Common myeloid progenitor, CD34-positive (primary cell): Measurements from ENCODE around the gene TRIM65.
A peak's percentile ranks its signal among the peaks of the same experiment; 100 is the strongest.

Experiments used
- CTCF ChIA-PET: fragments of 350-600 bp; sonication (Branson Sonifier 250); formaldehyde crosslinking; loops from one replicate; lab custom pipeline; 2021; ENCODE audit warnings: antibody characterized with exemption; lab: Charles Lee
- POLR2A ChIA-PET: fragments of 350-600 bp; sonication (Branson Sonifier 250); formaldehyde crosslinking; loops from one replicate; lab custom pipeline; 2021; ENCODE audit warnings: antibody characterized with exemption; lab: Charles Lee
- DNase-seq, 3 donors: peaks; one replicate each; pipeline versions ENCODE4 v3.0.0 to v3.0.0-alpha.2; 2013
- H3K27ac ChIP-seq, 2 experiments: 1 replicate in 1 of 2; 2 replicates in 1 of 2; pipeline ENCODE4 v1.7.0; 2013; ENCODE audit warnings: inconsistent platforms in 2 of 2, low read length in 2 of 2, mild to moderate bottlenecking in 2 of 2, low read depth in 1 of 2, moderate library complexity in 1 of 2; ENCODE audit not compliant: severe bottlenecking in 2 of 2, insufficient read depth in 1 of 2, poor library complexity in 1 of 2
- H3K27me3 ChIP-seq, 5 experiments: replicated peaks in 2 of 5; 1 replicate in 3 of 5; 2 replicates in 2 of 5; pipeline versions ENCODE4 v1.6.1 to v1.7.0; 2013; ENCODE audit warnings: low read length in 4 of 5, mild to moderate bottlenecking in 2 of 5, moderate library complexity in 2 of 5, inconsistent platforms in 1 of 5; ENCODE audit not compliant: insufficient read depth in 5 of 5, control insufficient read depth in 4 of 5
- H3K36me3 ChIP-seq, 4 experiments: 1 replicate in 2 of 4; 2 replicates in 2 of 4; pipeline versions ENCODE4 v1.6.1 to v1.7.0; 2013; ENCODE audit warnings: low read length in 3 of 4, control low read depth in 1 of 4, mild to moderate bottlenecking in 1 of 4; ENCODE audit not compliant: control insufficient read depth in 4 of 4, insufficient read depth in 4 of 4
- H3K4me1 ChIP-seq, 4 experiments: 1 replicate in 3 of 4; 2 replicates in 1 of 4; pipeline versions ENCODE4 v1.6.1 to v1.7.1; 2013; ENCODE audit warnings: low read length in 3 of 4, mild to moderate bottlenecking in 3 of 4, control low read depth in 1 of 4, inconsistent platforms in 1 of 4, moderate library complexity in 1 of 4; ENCODE audit not compliant: control insufficient read depth in 4 of 4, insufficient read depth in 4 of 4; ENCODE audit errors: control extremely low read depth in 1 of 4
- H3K4me3 ChIP-seq, 7 experiments: 1 replicate in 4 of 7; 2 replicates in 3 of 7; pipeline versions ENCODE4 v1.5.1 to v1.7.0; 2013; ENCODE audit warnings: mild to moderate bottlenecking in 7 of 7, low read length in 6 of 7, moderate library complexity in 6 of 7, inconsistent platforms in 2 of 7, low read depth in 2 of 7, control low read depth in 1 of 7; ENCODE audit not compliant: insufficient read depth in 4 of 7, control insufficient read depth in 1 of 7; ENCODE audit errors: extremely low read depth in 1 of 7
- H3K9me3 ChIP-seq, 5 experiments: 1 replicate in 4 of 5; 2 replicates in 1 of 5; pipeline versions ENCODE4 v1.6.1 to v1.7.1; 2013; ENCODE audit warnings: low read length in 4 of 5, mild to moderate bottlenecking in 2 of 5, inconsistent platforms in 1 of 5, low read depth in 1 of 5, moderate library complexity in 1 of 5; ENCODE audit not compliant: control insufficient read depth in 4 of 5, insufficient read depth in 2 of 5; ENCODE audit errors: control extremely low read depth in 1 of 5
- WGBS: methylation state at CpG from one replicate; pipeline ENCODE4 v1.1.5; 2013; ENCODE audit not compliant: insufficient coverage; 5-methylcytosine and 5-hydroxymethylcytosine counted together

TRIM65 gene

GRCh38 chr17:75909812-75910274, 13.1 kb upstream of the TRIM65 start:
- no CpG with 5 or more reads among the region's 11 CpGs for WGBS
- no peak overlapping the region for H3K27ac ChIP-seq
- peak in 2 of 3 donors; percentile 23 to 33 for DNase-seq
- H3K36me3 ChIP-seq = peaks cover 2 to 16% (median 7%) of the 10 kb centered on the region in 4 experiments
- CTCF ChIA-PET = interaction anchor here (1.0 to 5.9 kb wide), 8 partner anchors 11 to 104 kb away, joined by 3 to 52 read pairs (median 6); no protein-coding TSS in a partner anchor
- no peaks in the 10 kb centered on the region for H3K9me3 ChIP-seq
- H3K4me3 ChIP-seq = peak overlapping the region in 1 of 7 experiments; percentile 13
- peaks cover 0 to 30% (median 19%) of the 10 kb centered on the region in 4 experiments for H3K4me1 ChIP-seq
- POLR2A ChIA-PET = interaction anchor here (0.5 to 0.6 kb wide), 2 partner anchors 42 to 65 kb away, joined by 3 read pairs; no protein-coding TSS in a partner anchor
- no peaks in the 10 kb centered on the region for H3K27me3 ChIP-seq

GRCh38 chr17:75909051-75909811, 12.5 kb upstream of the TRIM65 start:
- Histone ChIP-seq H3K27ac (no peak overlapping the region), H3K4me3 (no peak overlapping the region), H3K9me3 (no peaks in the 10 kb centered on the region), H3K27me3 (no peaks in the 10 kb centered on the region), H3K4me1 (peaks cover 0 to 31% (median 20%) of the 10 kb centered on the region in 4 experiments), H3K36me3 (peaks cover 0 to 10% (median 3%) of the 10 kb centered on the region in 4 experiments)
- DNase-seq = no peak
- POLR2A ChIA-PET = interaction anchor here (0.5 to 0.6 kb wide), 2 partner anchors 42 to 66 kb away, joined by 3 read pairs; no protein-coding TSS in a partner anchor
- CTCF ChIA-PET = interaction anchor here (1.2 to 5.9 kb wide), 5 partner anchors 17 to 105 kb away, joined by 3 to 52 read pairs (median 5); no protein-coding TSS in a partner anchor
- WGBS = 94% methylated on average over 10 of the region's 14 CpGs

- CTCF ChIA-PET = interaction anchor here (2.6 to 5.9 kb wide), 3 partner anchors 18 to 98 kb away, joined by 9 to 52 read pairs (median 47); no protein-coding TSS in a partner anchor
These were observed 11.4 kb upstream of the TRIM65 start for GRCh38 chr17:75908201-75908600.

GRCh38 chr17:75906143-75906884, 9.6 kb upstream of the TRIM65 start:
- ChIA-PET CTCF (interaction anchor here (0.6 to 4.2 kb wide), 14 partner anchors 16 to 411 kb away, joined by 3 to 47 read pairs (median 4); partner anchors contain the start of gene CDK3), POLR2A (interaction anchor here (0.6 to 1.1 kb wide), 2 partner anchors 58 to 99 kb away, joined by 3 to 9 read pairs; no protein-coding TSS in a partner anchor)
- H3K4me1 ChIP-seq = peaks cover 0 to 43% (median 29%) of the 10 kb centered on the region in 4 experiments
- no peaks in the 10 kb centered on the region for H3K9me3 ChIP-seq
- H3K4me3 ChIP-seq = no peak overlapping the region
- 91% methylated on average over 6 of the region's 10 CpGs for WGBS
- peaks cover 2 to 15% (median 7%) of the 10 kb centered on the region in 4 experiments for H3K36me3 ChIP-seq
- DNase-seq = no peak
- no peaks in the 10 kb centered on the region for H3K27me3 ChIP-seq
- H3K27ac ChIP-seq = no peak overlapping the region

More at GRCh38 chr17:75908201-75908600, 11.4 kb upstream of the TRIM65 start:
- Histone ChIP-seq H3K27me3 (no peaks in the 10 kb centered on the region), H3K9me3 (no peaks in the 10 kb centered on the region), H3K4me1 (peaks cover 0 to 41% (median 29%) of the 10 kb centered on the region in 4 experiments), H3K36me3 (peaks cover 0 to 5% (median 2%) of the 10 kb centered on the region in 4 experiments), H3K4me3 (no peak overlapping the region), H3K27ac (no peak overlapping the region)
- DNase-seq = no peak
- 93% methylated on average over 6 of the region's 6 CpGs for WGBS
- POLR2A ChIA-PET = no interaction called here

GRCh38 chr17:75904749-75905521, 8.2 kb upstream of the TRIM65 start, which contains the start of gene MRPL38:
TSS of gene MRPL38 (minus strand) at chr17:75904884. CDS start at chr17:75904875, 9 bp downstream.
- ChIA-PET POLR2A (interaction anchor here (1.1 kb wide), 1 partner anchor 101 kb away, joined by 3 read pairs; no protein-coding TSS in a partner anchor), CTCF (interaction anchor here (0.6 to 4.2 kb wide), 19 partner anchors 9 to 109 kb away, joined by 3 to 47 read pairs (median 4); partner anchors contain the start of genes CDK3, TRIM47 and TRIM65)
- peak; percentile 95 to 98 (median 97) for DNase-seq
- 1% methylated on average over 50 of the region's 69 CpGs for WGBS
- H3K4me3 ChIP-seq = peak within 1 kb of the TSS; percentile 71 to 91 (median 87)
- peaks cover 0 to 31% (median 22%) of the 10 kb centered on the region in 4 experiments for H3K4me1 ChIP-seq
- H3K36me3 ChIP-seq = peaks cover 2 to 29% (median 15%) of the 10 kb centered on the region in 4 experiments
- H3K27me3 ChIP-seq = no peaks in the 10 kb centered on the region
- no peaks in the 10 kb centered on the region for H3K9me3 ChIP-seq
- peak within 1 kb of the TSS; percentile 77 to 80 for H3K27ac ChIP-seq

GRCh38 chr17:75902406-75902805, 5.7 kb upstream of the TRIM65 start:
- Histone ChIP-seq H3K4me1 (peaks cover 0 to 25% (median 18%) of the 10 kb centered on the region in 4 experiments), H3K4me3 (no peak overlapping the region), H3K9me3 (no peaks in the 10 kb centered on the region), H3K36me3 (peaks cover 4 to 50% (median 38%) of the 10 kb centered on the region in 4 experiments), H3K27ac (no peak overlapping the region), H3K27me3 (no peaks in the 10 kb centered on the region)
- 97% methylated on average over 6 of the region's 6 CpGs for WGBS
- no peak for DNase-seq
- CTCF ChIA-PET = interaction anchor here (1.2 to 1.7 kb wide), 3 partner anchors 23 to 137 kb away, joined by 3 read pairs; partner anchors contain the start of gene GALK1
- POLR2A ChIA-PET = no interaction called here
